Testis (tissue), 3 donors: ENCODE results near the gene YLPM1. TPM values are rescaled to one million over a fixed set of nuclear protein-coding genes. Genes with fewer than 3 reads are reported as not detected.

Experiments used
- DNase-seq: peaks from one replicate; pipeline ENCODE4 v3.0.0-alpha.2; 2019
- H3K27ac ChIP-seq, 2 donors: fragments of 200-600 bp; sonication (generic); one replicate each; pipeline ENCODE4 v1.5.1; 2019
- H3K27me3 ChIP-seq: fragments of 200-600 bp; sonication (generic); one replicate; pipeline ENCODE4 v1.5.1; 2019
- H3K36me3 ChIP-seq: fragments of 200-600 bp; sonication (generic); one replicate; pipeline ENCODE4 v1.5.1; 2017; ENCODE audit warnings: low read depth; ENCODE audit errors: missing control alignments
- H3K4me1 ChIP-seq: fragments of 200-600 bp; sonication (generic); one replicate; pipeline ENCODE4 v1.5.1; 2019
- H3K4me3 ChIP-seq, 2 donors: fragments of 200-600 bp; sonication (generic); one replicate each; pipeline ENCODE4 v1.5.1; 2017 to 2019
- H3K9me3 ChIP-seq: fragments of 200-600 bp; sonication (generic); one replicate; pipeline ENCODE4 v1.5.1; 2017
- CTCF ChIP-seq, 3 experiments: fragments of 450-650 bp in 2 of 3; fragments of 200-600 bp in 1 of 3; sonication (generic) in 1 of 3; IDR thresholded peaks; one replicate each; pipeline ENCODE4 v1.5.1; 2016 to 2019; ENCODE audit warnings: antibody characterized with exemption in 3 of 3, mild to moderate bottlenecking in 2 of 3, moderate library complexity in 1 of 3
- POLR2A ChIP-seq: fragments of 450-650 bp; IDR thresholded peaks from one replicate; pipeline ENCODE4 v1.6.1; 2017; ENCODE audit warnings: antibody characterized with exemption, mild to moderate bottlenecking, moderate library complexity
- WGBS, 2 donors: methylation state at CpG; one replicate each; pipeline ENCODE4 v1.1.5; 2018; 5-methylcytosine and 5-hydroxymethylcytosine counted together
- intact Hi-C: fragments of 100-400 bp; cut with DNase I; formaldehyde crosslinking; loops from one replicate; pipeline ENCODE4 v1.15.1; 2023; ENCODE audit warnings: low total_unique reads
- polyA plus RNA-seq: library from polyadenylated mRNA; stranded (reverse); fragments of 350-450 nt; fragmentation: Illumina TruSeq; extraction: RNeasy Lipid Tissue Mini Kit (QIAGEN cat#74804); gene quantifications from one replicate; pipeline ENCODE4 v1.2.3, GENCODE V29; 2014; ENCODE audit warnings: low read depth, low replicate concordance; ENCODE audit not compliant: insufficient read depth
- total RNA-seq, 2 donors: library from RNA; depleted of rRNA; stranded (reverse); fragments of >200 nt; gene quantifications; one replicate each; pipeline ENCODE4 v1.2.3, GENCODE V29; 2016

YLPM1 gene
- total and polyA plus RNA-seq, 3 donors from 2014 or later: 83.2 to 124 (median 99.9) TPM

- Histone ChIP-seq H3K4me3 (no peak overlapping the region), H3K36me3 (no peaks in the 10 kb centered on the region), H3K27ac (no peak overlapping the region), H3K9me3 (no peaks in the 10 kb centered on the region), H3K27me3 (no peaks in the 10 kb centered on the region), H3K4me1 (no peaks in the 10 kb centered on the region)
- intact Hi-C loops: no loop called here
- DNase-seq: no peak
- TF ChIP-seq CTCF (IDR thresholded peaks at IDR 0.05) (no peak), POLR2A (no peak)
Measured at GRCh38 chr14:74843653-74844052, 80.5 kb downstream of the YLPM1 start.

DNA sequence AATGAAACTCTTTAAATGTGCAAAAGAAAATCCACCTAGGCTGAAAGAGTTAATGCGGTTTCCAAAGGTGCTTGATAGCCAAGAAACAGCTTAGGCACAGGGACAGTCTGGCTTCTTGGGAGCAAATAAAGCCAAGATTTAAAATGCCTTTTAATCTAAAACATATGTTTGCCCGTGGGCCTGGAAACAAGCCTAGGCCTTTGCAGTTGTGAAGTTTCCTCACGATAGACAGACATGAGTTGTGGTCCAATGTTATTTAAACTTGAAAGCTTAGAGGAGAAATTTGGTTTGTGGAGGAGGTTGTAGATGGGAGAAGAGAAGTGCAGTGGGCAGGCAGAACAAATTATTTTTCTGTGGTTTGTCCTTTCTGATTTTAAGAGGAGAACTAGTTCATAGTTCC is 83.1 kb downstream of the YLPM1 start:
- Histone ChIP-seq H3K36me3 (no peaks in the 10 kb centered on the region), H3K27me3 (no peaks in the 10 kb centered on the region), H3K4me3 (no peak overlapping the region), H3K9me3 (no peaks in the 10 kb centered on the region), H3K4me1 (no peaks in the 10 kb centered on the region), H3K27ac (no peak overlapping the region)
- intact Hi-C loops: no loop called here
- WGBS, 2 donors: 45 to 51% methylated on average over 3 of the region's 3 CpGs
- TF ChIP-seq POLR2A: no peak
- no peak for TF ChIP-seq CTCF (IDR thresholded peaks at IDR 0.05)
- no peak for DNase-seq

GRCh38 chr14:74846968-74847665 is 84.0 kb downstream of the YLPM1 start:
- Histone ChIP-seq H3K4me1 (no peaks in the 10 kb centered on the region), H3K4me3 (no peak overlapping the region), H3K36me3 (no peaks in the 10 kb centered on the region), H3K9me3 (no peaks in the 10 kb centered on the region), H3K27me3 (no peaks in the 10 kb centered on the region), H3K27ac (no peak overlapping the region)
- TF ChIP-seq POLR2A (no peak), CTCF (IDR thresholded peaks at IDR 0.05) (no peak)
- WGBS, 2 donors: 84 to 93% methylated on average over 1 of the region's 1 CpG
- DNase-seq: no peak
- intact Hi-C loops: no loop called here

GRCh38 chr14:74848768-74849167 is 85.7 kb downstream of the YLPM1 start:
- intact Hi-C loops: no loop called here
- Histone ChIP-seq H3K9me3 (no peaks in the 10 kb centered on the region), H3K4me1 (peaks cover 4% of the 10 kb centered on the region), H3K27me3 (no peaks in the 10 kb centered on the region), H3K36me3 (no peaks in the 10 kb centered on the region), H3K27ac (no peak overlapping the region), H3K4me3 (no peak overlapping the region)
- WGBS, 2 donors: 85 to 88% methylated on average over 2 of the region's 2 CpGs
- no peak for TF ChIP-seq POLR2A
- TF ChIP-seq CTCF (IDR thresholded peaks at IDR 0.05): no peak
- no peak for DNase-seq

- Histone ChIP-seq H3K27me3 (no peaks in the 10 kb centered on the region), H3K9me3 (no peaks in the 10 kb centered on the region), H3K27ac (no peak overlapping the region), H3K4me3 (no peak overlapping the region), H3K36me3 (no peaks in the 10 kb centered on the region), H3K4me1 (peaks cover 4% of the 10 kb centered on the region)
- intact Hi-C loops: no loop called here
- DNase-seq: no peak
- TF ChIP-seq POLR2A (no peak), CTCF (IDR thresholded peaks at IDR 0.05) (no peak)
- 41 to 47% methylated on average over 2 of the region's 2 CpGs for WGBS, 2 donors
Measured at GRCh38 chr14:74852922-74853530, 89.9 kb downstream of the YLPM1 start.
